NCI-H446 (cell line): ENCODE results near the gene RGS3.

Source experiments
- DNase-seq, 2 experiments: peaks; one replicate each; lab custom pipeline; 2025; lab: John Stamatoyannopoulos, UW

Gene RGS3

GRCh38 chr9:113530022-113530635 is 66.6 kb downstream of the RGS3 start:
- no peak for DNase-seq

- DNase-seq = no peak
Measured at GRCh38 chr9:113530942-113531341, 67.4 kb downstream of the RGS3 start.

- no peak for DNase-seq
Measured at GRCh38 chr9:113531919-113532808, 68.6 kb downstream of the RGS3 start.

GRCh38 chr9:113532809-113533190 is 69.3 kb downstream of the RGS3 start:
- DNase-seq = no peak

- no peak for DNase-seq
Measured at GRCh38 chr9:113533335-113534225, 70.1 kb downstream of the RGS3 start.

GRCh38 chr9:113535756-113536155 is 72.2 kb downstream of the RGS3 start:
- no peak for DNase-seq

GRCh38 chr9:113536166-113536482 is 72.6 kb downstream of the RGS3 start:
- no peak for DNase-seq

- DNase-seq = peak; percentile 24 to 35
Measured at GRCh38 chr9:113536483-113537228, 73.1 kb downstream of the RGS3 start.

GRCh38 chr9:113537229-113537810 is 73.8 kb downstream of the RGS3 start:
- DNase-seq = no peak

GRCh38 chr9:113538131-113538530 is 74.6 kb downstream of the RGS3 start:
- DNase-seq = no peak

GRCh38 chr9:113538701-113539430 is 75.3 kb downstream of the RGS3 start:
- no peak for DNase-seq

GRCh38 chr9:113540466-113540865 is 76.9 kb downstream of the RGS3 start:
- DNase-seq = no peak

GRCh38 chr9:113541019-113541900 is 77.7 kb downstream of the RGS3 start:
- DNase-seq = no peak

- DNase-seq = no peak
Measured at GRCh38 chr9:113542006-113542405, 78.5 kb downstream of the RGS3 start.

GRCh38 chr9:113542741-113543140 is 79.2 kb downstream of the RGS3 start:
- no peak for DNase-seq

GRCh38 chr9:113543296-113543981 is 79.9 kb downstream of the RGS3 start:
- no peak for DNase-seq

- no peak for DNase-seq
Measured at GRCh38 chr9:113543982-113544303, 80.4 kb downstream of the RGS3 start.

GRCh38 chr9:113545068-113545467 is 81.5 kb downstream of the RGS3 start:
- no peak for DNase-seq

GRCh38 chr9:113546566-113546965 is 83.0 kb downstream of the RGS3 start:
- no peak for DNase-seq
